GM19467 (cell line): ENCODE results near the gene OVCA2.
A peak's percentile ranks its signal among the peaks of the same experiment; 100 is the strongest.

Experiments
- ATAC-seq: cut with Tn5 transposase; IDR thresholded peaks from one replicate; pipeline ENCODE4 v1.9.1; 2021; ENCODE audit warnings: mild to moderate bottlenecking, moderate library complexity; ENCODE audit not compliant: unreplicated experiment

OVCA2 gene

DNA sequence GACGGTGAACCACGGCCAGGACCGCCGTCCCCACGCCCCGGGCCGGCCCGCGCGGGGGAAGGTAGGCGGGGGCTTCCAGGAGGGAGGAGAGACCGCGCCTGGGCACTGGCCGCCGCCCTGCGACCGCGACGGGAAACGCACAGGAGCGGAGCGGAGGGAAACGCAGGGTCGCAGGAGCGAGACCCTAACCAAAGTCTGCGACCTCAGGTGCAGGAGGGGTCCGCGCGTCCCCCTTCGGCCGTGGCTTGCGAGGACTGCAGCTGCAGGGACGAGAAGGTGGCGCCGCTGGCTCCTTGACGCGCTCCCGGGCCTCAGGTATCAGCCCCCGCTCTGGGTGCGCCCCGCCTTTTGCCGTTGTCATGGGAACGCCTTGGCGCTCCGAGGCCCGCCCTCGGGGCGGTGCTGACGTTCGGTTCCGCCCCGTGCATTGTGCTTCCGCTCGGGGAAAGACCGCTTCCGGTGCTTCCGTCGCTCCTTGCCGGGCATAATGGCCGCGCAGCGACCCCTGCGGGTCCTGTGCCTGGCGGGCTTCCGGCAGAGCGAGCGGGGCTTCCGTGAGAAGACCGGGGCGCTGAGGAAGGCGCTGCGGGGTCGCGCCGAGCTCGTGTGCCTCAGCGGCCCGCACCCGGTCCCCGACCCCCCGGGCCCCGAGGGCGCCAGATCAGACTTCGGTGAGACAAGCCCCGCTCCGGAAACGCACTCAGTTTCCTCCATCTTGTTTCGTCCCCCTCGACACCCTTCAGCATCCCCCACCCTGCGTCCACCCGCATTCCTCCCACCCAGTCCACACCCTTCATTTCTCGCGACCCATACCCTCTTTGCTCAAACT, at the start of gene OVCA2:
Gene OVCA2, plus strand, starts transcription at position 462 of the 829 bp plus-strand sequence. Its CDS starts 26 bp downstream, at position 488.
- ATAC-seq: peak; percentile 89

DNA sequence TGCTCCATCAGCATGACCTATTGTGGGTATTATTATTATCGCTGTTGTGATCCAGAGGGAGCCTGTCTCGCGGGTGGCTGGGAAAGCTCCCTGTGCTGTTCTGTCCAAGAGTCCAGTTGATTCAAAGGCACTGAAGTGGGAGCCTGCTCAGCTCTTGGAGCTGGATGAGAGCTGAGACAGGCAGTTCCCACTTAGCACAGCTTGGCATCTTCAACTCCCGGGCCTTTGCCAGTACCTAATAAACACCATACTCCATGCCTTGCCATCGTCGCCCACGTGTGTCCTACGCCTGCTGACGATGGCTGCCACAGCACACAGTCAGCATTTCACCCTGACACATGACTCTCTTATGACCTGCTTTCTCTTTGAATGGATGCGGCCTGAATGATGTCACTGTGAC, 49.3 kb upstream of the OVCA2 start:
- ATAC-seq: no peak

DNA sequence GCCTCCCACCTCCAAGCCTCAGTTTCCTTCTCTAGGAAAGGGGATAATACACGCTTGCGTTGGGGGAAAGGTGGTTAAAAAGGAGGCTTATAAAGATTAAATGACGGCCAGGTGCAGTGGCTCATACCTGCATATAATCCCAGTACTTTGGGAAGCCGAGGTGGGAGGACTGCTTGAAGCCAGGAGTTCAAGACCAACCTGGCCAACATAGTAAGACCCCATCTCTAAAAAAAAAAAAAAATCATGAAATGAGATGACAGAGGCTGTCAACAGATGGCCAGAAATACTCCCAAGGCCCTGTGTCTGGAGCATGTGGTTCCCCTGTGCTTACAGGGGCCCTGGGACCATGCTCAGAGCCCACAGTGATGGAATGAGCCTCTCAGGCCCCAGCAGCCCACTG, 47.1 kb upstream of the OVCA2 start:
- no peak for ATAC-seq

DNA sequence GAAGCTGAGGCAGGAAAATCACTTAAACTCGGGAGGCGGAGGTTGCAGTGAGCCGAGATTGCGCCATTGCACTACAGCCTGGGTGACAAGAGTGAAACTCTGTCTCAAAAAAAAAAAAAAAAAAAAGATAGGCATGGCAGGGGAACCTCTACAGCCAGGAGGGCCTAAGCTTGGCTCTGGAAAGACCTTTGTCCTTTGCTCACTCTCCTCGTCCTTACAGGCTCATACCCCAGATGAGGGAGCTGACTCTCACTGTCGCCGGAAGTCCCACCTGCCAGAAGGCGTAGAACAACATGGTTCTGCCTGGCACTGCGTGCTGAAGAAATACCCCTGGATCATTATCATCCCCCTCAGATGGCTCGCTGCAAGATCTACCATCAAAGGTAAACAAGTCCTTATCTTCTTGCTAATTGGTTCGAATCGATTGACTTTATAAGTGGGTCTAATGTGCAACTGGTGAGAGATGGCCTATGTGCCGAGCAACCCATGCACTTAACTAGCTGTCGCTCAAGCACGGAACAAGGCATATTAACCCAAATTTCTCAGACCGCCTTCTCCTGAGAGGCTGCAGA, 46.4 kb upstream of the OVCA2 start:
- ATAC-seq: no peak

DNA sequence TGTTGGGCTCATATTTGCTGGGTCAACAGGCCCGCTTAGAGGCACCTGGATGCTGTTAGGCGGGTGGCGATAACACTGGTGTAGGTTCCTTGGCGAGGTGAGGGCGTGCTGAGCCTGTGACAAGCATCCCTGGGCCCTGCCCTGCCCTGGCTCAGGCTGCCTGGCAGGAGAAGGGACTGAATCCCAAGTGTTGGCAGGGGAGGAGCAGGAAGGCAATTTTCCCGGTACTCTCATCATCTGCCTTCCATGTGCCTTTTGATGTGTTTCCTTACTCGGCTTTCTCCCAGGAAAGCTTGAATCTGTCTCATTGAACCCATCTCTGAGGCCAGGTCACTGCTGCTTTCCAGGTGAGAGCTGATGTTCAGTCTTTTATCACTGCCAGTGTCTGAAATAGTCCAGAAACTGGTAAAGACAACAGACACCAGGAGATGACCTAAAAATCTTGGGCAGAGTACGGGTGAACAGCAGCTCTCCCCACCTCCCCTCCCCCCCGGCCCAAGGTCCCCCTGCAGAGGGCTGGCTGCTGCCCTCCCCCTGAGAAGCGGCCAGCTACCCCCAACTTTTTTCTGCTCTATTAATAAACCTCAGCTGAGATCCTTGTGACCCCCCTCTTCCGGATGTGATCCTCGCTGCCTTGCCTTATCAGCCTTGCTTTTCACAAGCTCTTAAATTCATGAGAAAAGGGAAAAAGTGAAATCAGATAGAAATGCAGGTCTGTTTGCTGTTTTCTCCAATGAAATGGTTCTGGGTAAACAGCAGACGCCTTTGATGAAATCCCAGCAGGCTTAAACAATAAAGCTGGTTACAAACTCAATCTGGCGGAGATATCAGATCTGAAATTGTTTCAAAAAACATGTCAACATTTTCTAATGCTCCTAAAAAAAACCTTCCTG, 45.7 kb upstream of the OVCA2 start:
- no peak for ATAC-seq

DNA sequence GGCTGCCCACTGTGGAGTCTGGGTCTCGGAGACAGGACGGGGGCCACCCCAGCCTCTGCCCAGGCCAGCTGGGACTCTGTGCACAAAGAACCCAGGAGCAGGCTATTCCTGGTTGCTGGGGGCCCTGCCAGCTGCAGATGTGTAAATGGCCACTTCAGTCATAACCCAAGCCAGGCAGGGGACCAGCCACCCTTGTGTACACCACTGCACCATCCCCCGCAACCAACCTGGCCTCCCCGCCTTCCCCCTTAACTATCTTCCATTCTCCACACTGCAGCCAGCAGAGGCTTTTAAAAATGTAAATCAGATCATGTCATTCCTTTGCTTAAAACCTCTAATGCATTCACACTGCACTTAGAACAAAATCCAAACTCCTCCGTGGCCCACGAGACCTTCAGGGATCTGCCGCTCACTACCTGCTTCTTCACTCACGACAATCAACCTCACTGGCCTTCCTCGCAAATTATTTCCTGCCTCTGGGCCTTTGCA, 45.0 kb upstream of the OVCA2 start:
- no peak for ATAC-seq

DNA sequence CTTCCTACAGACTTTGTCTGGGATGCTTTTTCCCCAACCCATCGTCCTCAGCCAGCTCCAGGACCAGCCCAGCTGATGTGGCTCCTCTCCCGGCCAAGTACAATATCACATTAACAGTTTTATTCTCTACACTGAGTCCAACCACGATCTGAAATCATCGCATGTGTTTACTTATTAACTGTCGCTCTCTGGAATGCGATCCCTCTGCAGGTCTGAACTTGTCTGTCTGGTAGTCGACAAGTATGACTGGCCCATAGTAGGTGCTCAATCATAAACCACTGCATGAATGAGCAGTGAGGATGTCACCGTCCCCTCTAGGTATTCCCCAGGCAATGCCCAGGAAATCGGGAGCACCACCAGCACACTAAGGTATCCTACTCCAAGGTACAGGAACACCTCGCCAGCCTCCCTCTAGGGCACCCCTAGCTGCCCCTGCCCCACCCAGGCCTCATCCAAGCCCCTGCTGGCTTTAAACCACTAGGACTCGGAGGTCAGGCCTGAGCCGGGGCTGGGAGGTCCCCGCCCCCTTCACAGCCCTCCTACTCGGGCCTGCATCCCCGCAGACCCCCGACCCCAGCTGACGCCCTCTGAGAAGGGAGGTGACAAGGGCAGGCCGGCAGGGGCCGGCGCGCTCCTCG, 44.4 kb upstream of the OVCA2 start:
- ATAC-seq: no peak

DNA sequence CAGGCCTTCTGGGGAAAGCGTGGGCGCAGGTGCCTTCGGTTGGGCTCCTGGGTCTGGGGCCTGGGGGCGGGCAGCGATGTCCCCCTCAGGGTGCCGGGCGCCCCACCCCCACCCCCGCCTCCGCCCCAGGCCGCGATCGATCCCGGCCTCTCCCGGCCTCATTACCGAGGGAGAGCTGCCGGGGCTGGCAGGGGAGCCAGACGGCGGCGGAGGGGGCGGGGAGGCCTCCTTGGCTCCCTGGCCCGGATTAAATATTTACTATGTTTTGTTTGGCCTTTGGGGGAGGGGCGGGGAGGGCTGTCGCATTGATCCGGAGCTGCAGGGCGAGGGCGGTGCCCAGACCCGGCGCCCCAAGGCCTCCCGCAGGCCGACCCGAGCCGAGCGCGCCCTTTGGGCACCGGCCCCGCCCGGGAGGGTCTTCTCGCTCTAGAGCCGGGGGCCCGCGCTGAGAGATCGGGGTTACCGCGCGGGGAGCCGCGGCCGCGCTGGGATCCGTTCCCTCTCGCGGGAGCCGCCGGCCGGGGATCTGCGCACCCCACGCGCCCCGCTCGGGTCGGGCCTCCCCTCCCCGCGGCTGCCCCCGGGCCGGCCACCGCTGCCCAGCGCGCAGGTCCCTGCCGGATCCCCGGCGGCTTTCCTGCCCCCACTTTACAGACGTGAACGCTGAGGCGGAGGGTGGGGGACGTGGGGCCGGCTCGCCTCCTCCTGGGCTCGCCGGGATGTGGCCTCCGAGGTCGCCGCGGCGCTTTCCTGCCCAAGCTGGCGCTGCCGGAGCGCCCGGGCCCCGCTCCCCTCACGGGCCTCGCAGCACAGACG, 43.7 kb upstream of the OVCA2 start:
- no peak for ATAC-seq

DNA sequence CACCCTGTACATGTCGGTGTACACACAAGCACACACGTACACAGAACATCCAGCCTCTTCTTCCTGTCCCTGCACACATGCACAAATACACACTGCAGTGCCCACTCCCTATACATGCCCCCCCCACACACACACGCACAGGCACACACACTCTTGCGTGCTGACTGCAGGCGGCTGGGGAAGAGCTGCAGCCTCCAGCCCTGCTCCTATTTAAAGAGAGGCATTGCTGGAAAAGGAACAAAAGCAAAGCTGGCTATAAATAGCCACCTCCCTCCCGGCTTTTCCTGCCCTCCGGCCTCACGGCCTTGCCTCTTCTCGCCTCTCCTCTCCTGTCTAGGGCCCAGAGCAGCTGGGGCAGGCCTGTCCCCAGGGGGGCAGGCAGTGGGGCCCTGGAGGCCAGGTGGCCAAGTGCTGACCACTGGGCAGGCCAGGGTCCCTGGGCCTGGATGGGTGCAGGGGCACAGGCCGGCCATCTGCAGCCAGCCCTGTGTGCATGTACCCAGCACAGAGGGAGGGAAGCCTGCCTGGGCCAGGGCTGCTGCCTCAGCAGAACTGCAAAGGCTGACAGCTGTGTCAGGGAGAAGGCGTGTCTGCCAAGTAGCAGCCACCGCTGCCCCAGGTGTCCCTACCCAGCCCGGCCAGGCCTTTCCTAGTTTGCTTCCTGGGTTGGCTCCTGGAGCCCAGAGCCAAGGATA, 42.1 kb upstream of the OVCA2 start:
- no peak for ATAC-seq

DNA sequence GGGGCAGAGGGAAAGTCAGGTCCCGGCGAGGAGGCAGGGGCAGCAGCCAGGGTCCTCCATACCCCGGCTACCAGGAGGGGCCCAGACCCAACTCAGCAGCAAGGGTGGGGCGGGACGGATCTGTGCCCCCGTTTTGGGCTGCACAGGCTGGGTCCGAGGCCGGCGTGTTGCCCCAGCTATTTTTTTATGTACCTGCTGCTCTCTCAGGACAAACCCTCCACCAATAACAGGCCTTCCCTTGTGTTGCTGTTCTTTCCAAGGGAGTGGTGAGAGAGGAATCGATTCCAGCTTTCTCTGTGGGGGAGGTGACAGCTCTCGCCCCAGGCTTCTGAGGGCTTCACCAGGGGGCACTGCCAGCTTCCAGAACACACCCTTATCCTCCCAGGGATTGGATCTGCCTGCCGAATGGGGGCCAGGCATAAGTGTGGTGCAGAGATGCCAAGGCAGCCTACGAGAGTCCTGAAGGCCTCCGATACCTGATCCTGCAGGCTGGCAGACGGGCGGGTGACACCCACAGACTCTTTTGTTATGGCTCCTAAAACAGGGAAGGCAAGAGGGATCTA, 39.0 kb upstream of the OVCA2 start:
- no peak for ATAC-seq

DNA sequence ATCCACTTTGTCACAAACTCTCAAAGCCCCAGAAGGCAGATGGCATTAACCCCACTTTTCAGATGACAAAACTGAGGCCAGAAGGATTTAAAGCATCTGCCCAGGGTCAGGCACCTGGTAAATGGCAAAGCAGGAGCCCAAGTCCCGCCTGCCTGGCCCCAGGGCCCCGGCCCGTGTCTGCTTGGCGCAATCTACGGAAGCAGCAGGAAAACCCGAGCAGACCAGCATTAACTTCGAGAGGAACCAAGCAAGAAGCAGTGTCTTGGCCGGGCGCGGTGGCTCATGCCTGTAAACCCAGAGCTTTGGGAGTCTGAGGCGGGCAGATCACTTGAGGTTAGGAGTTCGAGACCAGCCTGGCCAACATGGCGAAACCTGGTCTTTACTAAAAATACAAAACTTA, 38.3 kb upstream of the OVCA2 start:
- ATAC-seq: no peak

DNA sequence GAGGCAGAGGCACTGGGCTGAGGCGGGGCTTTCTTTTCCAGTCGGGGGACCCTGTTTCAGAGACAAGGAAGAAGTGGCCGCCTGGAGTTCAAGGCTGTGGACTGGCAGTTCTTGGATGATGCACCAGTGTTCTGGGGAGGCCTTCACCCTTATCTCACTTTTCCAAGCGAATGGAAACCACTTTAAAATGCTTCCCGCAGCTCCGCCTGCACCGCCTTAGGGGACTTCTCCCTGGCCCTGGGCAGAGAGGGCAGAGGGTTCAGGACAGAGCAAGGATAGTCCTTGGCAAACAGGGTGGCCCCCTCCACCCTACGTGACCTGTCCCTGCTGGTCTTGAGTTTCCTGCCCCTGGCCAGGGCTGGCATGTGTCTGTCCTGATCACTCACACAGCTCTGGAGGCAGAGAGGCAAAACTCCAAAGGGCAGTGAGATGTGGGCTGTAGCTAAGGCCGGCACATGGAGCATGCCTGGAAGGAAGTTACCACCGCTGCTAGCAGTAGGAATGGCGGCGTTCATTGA, 37.3 kb upstream of the OVCA2 start:
- ATAC-seq: no peak

DNA sequence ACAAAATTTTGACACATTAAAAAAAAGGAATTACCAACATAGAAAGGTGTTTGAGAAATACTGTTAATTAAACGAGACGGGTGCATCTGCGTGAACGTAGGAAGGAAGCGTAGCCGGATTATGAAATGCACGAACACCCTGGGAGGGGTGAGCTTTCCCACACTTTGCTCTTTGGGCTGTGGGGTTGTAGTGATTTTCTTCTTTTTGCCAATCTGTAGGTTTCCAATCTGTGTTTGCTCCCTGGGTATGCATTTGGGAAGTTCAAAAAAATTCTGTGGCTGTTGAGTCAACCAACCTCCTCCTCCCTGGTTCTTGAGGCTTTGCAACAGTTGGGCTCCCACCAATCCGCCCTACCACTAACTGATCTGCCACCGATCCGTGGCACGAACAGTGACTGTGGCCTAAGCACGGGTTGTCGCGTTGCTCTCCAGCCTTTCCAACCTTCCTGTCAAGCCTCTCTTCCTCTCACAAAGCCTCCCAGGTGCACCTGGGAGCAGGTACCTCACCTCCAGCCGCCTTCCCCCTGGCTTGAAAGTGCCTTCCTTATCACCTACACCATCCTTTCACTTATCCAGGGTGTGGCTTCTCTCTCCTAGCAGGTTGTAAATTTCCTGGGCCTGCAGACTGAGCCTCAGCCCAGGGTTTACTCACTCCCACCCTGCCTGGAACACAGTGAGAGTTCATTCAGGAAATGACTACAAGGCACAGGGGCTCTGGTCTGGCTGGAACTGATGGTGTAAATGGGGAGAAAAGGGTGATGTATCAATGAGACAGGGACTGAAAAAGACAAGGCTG, 33.3 kb upstream of the OVCA2 start:
- ATAC-seq: no peak

DNA sequence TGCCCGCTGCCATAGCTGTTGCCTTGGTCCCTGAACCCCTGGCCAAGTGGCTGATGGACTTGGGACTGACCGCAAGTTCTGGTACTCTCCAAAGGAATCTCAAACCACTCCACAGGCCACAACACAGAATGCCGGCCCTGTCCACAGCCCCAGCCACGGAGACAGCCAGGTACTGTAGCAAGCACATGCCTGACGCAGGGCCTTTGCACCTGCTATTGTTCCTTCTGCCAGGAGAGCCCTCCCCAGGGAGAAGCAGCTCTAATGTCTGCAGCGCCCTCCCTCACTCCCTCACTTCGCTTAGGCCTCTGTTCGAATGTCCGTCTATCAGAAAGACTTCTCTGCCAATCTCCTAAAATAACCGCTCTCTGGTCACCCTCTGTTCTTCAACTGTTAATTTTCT, 32.1 kb upstream of the OVCA2 start:
- ATAC-seq: no peak

DNA sequence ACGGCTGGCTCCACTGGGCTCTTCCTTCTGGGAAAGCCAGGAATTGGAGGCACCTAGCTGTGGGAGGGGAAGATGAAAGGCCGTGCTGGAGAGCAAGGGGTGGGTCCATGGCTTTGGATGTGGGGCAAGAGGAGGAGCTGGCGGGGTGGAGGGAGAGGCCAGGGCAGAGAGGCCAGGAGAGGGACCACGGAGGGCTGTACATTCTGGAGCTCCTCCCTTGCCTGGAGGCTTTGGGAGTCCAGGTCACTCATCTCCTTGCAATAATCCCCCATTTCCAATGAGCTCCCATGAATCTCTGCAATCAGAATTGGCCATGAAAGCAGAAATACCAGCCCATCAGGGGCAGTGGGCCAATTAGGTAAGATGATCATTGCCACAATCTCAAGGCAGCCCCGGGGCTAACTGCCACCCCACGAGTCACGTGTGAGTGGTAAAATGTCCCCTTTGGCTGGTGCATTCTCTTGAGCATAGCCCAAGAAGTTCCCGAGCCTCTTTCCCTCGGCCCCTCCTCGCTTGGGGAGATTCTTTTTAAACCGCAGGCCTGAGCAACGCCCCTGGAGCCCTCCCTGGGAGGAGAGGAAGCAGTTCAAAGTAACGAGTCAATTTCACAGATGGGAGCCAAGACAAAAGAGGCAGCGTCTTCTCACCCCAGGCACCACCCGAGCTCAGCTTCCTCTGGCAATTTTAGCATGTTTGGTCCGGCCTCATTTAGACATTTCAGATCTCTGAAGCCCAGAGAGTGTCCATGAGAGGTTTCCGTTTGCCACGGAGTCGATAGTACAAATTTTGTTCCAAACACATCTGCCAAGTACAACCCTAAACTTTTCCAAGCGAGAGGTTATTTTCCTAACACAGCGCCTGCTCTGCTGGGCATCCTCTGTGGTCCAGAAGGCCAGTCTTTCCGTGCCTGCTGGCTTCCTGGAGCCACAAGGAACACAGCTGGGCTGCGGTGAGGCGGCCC, 30.1 kb upstream of the OVCA2 start:
- no peak for ATAC-seq

DNA sequence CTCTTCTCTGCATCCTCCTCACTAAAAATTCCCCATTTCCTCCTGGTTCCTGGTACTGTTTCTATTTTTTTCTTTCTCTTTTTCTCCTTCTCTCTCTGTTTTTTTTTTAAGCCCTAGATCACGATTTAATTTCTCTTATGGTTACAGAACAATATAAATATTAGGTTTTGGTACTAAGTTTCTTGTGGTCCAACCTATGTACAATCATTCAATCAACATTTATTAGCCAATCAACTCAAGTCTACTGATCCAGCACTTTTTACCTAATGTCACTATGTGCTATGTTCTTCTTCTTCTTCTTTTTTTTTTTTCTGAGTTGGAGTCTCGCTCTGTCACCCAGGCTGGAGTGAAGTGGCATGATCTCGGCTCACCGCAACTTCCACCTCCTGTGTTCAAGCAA, 29.3 kb upstream of the OVCA2 start:
- ATAC-seq: no peak
